HG02981 (cell line): ENCODE results near the gene SLC25A25.
"Not testable (repeated sequence)": the region's sequence is repeated elsewhere in the genome, so short reads cannot be mapped to it uniquely, and the experiment has no call there.

Experiments used
- ATAC-seq: cut with Tn5 transposase; IDR thresholded peaks from one replicate; pipeline ENCODE4 v1.9.1; 2021; ENCODE audit warnings: mild to moderate bottlenecking, moderate library complexity; ENCODE audit not compliant: unreplicated experiment

SLC25A25 gene

GRCh38 chr9:128108269-128109049, 40.4 kb downstream of the SLC25A25 start:
- no peak for ATAC-seq

DNA sequence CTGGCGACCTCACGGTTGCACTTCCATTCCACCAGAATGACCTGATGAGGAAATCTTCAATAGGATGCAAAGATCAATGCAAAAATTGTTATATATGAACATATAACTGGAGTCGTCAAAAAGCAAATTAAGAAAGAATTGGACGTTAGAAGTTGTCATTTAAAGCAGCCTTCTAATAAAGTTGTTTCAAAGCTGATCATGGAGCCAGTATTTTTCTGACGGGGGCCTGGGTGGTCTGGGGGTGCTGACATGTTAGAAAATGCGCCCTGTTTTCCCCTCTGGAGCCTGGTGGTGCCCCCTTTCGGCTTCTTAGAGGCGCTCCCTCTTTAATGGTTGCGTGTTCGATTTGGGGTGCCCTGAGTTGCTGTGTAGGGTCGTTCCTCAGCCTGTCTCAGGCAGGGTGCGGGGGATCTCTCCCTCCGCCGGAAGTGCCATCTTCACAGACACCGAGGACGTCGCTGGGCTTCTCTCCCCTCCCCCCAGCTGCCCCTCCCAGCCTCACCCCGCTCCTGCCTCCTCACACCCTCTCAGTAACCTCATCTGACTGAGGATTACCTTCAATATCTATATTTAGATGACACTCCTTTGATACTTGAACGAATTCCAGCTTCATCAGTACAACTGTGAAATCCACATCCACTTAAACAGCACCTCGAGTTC, 41.1 kb downstream of the SLC25A25 start:
- ATAC-seq, result no peak

DNA sequence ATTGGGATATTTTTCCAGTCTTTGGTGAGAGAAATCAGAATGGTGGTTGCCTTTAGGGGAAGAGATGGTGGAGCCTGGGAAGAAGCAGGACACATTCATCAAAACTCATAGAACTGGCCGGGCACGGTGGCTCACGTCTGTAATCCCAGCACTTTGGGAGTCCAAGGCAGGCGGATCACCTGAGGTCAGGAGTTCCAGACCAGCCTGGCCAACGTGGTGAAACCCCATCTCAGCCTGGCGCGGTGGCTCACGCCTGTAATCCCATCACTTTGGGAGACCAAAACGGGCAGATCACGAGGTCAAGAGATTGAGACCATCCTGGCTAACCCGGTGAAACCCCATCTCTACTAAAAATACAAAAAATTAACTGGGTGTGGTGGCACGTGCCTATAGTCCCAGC, 43.7 kb downstream of the SLC25A25 start:
- ATAC-seq, result not testable (repeated sequence)

- no peak for ATAC-seq
Measured at GRCh38 chr9:128113526-128114325, 45.7 kb downstream of the SLC25A25 start.

- no peak for ATAC-seq
Measured at GRCh38 chr9:128114326-128115186, 46.5 kb downstream of the SLC25A25 start.

DNA sequence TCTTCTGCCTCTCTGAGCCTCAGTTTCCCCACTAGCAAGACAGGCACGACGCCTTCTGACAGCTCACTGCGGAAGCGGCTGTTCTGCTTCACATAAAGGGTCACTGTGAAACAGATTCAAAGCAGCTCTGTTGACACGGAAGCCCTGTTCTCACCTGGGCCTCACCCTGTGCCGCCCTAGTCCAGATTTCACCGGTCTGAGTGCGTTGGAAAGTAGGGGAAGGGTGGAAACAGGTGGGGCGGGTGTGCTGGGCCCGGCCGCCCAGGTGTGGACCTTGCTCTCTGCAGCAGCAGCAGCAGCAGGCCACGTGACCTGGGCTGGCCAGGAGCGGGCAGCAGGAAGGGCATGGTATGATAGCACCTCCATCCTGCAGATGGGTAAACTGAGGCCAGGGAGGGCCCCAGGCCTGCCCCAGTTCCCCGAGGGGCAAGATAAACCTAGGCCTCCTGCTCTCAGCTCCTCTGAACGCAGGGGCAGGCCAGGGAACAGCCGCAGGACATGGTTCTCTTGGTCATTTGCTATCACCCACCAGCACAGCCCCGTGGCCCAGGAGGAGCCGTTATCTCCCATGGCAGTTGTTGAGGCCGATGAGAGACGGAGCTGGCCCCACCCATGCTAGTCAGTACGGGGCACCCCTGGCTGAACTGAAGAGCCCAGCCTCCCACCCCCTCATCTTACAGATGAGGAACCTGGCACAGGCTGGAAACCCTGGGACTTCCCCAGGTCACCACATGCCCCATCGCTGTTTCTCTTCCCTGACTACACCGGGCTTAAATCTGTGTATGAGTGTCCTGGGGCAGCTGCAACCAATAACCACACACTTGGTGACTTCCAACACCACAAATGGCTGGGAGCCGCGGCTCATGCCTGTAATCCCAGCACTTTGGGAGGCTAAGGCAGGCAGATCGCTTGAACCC, 47.4 kb downstream of the SLC25A25 start:
- no peak for ATAC-seq

DNA sequence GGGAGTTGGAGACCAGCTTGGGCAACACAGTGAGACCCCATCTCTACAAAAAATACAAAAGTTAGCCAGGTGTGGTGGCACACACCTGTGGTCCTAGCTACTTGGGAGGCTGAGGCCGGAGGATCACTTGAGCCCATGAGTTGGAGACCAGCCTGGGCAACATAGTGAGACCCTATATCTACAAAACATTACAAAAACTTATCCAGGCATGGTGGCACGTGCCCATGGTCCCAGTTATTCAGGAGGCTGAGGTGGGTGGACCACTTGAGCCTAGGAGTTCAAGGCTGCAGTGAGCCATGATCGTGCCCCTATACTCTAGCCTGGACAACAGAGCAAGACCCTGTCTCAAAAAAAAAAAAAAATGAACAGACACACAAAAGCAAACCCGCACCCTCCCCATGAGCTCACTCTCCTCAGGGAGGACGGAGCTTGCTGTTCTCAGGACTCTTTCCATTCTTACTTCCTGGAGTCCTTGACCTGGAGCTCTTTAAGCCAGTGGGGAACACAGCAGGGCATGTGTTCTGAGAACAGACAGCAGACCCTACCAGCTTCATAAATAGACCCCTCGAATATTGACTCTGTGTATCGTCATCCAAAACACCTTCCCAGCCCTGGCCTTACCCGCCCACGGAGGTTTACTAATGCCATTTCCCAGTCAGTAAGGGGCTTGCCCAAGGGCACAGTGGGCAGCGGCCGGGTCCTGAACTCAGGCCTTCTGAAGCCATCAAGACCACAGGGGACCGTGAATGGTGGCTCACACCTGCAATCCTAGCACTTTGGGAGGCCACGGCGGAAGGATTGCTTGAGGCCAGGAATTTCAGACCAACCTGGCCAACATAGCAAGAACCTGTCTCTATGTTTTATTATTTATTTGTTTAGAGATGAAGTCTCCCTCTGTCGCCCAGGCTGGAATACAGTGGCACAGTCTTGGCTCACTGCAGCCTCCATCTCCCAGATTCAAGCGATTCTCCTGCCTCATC, 48.4 kb downstream of the SLC25A25 start:
- no peak for ATAC-seq

DNA sequence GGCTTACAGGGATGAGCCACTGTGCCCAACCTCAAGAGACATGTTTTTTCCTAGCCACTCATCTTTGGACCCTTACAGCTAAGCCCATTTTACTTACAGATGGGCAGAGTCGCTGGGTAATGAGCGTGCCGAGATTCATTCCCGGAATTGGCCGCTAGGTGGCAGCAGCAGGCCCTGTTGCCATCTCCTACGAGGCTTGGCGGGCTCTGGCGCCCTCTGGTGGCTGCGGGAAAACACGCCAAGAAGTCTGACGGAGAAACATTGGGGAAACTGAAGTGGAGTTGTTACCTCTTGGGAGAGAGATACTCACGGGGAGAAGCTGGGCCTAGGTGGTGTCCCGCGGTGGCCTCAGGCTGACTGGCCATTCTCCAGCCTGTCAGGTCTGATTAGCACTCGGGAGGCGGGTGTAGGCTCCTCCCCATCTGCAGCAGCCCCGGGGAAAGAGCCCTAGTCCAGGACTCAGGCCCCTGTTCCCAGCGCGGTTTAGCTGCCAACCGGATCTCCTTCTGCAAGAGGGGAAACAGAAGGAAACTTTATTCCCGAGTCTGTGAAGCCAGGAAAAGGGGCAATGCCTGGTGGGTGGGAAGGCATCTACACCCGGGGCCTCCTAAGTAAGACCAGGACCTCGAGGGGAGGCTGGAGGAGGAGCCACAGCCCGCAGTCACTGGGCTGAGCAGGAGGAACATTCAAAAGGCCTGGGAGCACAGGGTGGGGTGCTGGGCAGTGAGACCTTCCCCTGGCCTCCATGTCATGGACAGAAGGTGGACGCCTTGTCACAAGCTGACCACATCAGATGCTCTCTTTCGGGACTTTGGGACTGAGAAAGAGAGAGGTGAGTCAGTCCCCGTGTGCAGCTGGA, 49.8 kb downstream of the SLC25A25 start:
- peak; percentile 59 for ATAC-seq

DNA sequence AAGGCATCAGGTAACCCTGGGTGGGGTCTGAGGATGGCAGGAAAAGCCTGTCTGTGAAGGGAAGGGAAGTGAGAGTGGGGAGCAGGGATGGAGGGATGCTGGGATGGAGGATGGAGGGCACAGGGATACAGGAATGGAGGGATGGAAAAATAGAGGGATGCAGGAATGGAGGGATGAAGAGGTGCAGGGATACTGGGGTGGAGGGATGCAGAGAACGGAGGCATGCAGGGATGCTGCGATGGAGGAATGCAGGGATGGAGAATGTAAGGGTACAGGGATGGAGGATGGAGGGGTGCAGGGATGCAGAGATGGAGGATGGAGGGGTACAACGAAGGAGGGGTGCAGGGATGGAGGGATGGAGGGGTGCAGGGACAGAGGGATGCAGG, 50.4 kb downstream of the SLC25A25 start:
- ATAC-seq, result no peak

GRCh38 chr9:128118971-128119665, 51.1 kb downstream of the SLC25A25 start:
- no peak for ATAC-seq

GRCh38 chr9:128120061-128120740, 52.2 kb downstream of the SLC25A25 start:
- no peak for ATAC-seq

DNA sequence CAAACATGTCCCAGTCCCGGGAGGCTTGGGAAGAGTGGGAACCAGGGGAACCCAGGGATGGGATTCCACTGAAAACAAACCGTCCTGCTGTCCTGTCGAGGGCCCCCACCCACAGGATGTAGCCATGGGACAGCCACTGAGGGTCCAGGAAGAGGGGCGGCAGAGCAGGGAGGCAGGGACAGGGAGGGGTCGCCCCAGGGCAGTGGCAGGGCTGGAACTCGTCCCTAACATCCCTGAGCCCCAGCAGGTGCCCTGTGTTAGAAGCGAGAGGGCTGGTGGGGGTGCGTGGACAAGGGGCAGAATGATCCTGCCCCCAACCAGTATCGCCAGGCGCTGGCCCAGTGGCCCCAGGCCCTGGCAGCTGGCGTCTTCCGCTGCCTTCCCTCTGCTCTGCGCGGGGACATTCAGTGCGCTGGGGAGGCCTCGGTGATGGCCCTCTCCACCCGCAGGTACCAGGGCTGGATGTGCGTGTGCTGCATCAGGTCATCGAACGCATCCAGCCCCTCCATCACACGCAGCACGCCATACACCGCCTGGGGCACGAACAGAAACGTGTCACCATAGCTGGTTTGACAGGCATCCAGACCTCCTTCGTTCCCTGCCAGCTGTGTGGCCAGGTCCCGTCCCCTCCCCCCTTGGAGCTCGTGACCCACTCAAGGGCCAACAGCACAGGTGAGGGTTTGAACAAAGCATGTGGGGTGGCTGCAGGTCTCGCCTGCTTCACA, 52.9 kb downstream of the SLC25A25 start:
- ATAC-seq, result no peak

DNA sequence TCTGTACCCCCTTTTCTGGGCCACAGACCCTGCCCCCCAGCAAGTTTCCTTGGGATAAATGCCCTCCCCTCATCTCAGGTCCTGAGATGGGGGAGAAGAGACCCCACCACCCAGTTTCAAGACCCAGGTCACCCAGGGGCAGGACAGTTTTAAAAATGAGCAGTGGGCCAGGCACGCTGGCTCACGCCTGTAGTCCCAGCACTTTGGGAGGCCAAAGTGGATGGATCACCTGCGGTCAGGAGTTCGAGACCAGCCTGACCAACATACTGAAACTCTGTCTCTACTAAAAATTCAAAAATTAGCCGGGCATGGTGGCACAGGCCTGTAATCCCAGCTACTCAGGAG, 53.4 kb downstream of the SLC25A25 start:
- no peak for ATAC-seq

- ATAC-seq, result no peak
Measured at GRCh38 chr9:128121924-128122808, 54.1 kb downstream of the SLC25A25 start.

DNA sequence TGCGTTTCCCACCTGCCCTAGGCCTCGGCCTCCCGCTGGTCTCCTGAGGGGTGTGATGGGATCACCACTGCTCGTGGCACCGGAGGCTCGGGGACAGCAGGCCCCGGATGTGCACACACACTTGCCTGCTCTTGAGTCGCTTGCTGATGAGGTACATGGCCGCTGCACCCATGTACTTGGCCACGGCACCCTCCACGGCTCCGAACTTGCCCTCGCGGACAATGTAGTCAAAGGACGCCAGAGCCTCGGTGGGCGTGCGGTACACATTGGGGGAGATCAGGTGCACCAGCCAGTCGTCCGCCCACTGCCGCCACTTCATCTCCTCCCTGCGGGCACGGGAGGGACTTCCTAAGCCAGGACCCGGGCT, 54.8 kb downstream of the SLC25A25 start:
- ATAC-seq, result no peak
